Measurements from ENCODE around the gene SCN5A. TPM values are rescaled to one million over a fixed set of nuclear protein-coding genes. Genes with fewer than 3 reads are reported as not detected.

The SCN5A gene
- total and polyA plus RNA-seq, 2 experiments from 2014 or later: 10.2 to 10.6 TPM

DNA sequence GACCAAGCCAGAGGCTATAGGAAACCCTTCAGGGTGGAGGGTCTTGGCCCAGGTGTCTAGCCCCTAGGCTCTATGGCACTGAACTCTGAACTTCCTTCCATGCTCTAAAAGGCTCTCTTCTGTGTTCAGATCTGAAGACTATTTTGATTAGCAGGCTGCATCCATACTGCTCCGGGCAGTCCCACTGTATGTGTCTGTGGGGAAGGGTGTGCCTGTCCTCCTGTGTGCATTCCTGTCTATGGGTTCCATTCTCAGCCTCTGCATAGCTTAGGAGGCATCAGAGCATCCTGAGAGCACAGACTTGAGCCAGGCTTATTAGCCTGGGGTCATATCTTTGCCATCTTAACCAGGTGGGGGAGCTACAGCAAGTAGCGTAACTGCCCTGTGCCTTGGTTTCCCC, 115.3 kb downstream of the SCN5A start:
- DNase-seq (ENCODE audit: low spot score): no peak
- peaks cover 16% of the 10 kb centered on the region for H3K9me3 Mint-ChIP-seq
- no peak overlapping the region for H3K4me3 ChIP-seq
- H4K20me1 ChIP-seq (replicated peaks; ENCODE audit: insufficient read depth): no peaks in the 10 kb centered on the region; the same call in 1 of the 2 replicates
- H3K36me3 ChIP-seq (ENCODE audit: insufficient read depth): no peaks in the 10 kb centered on the region
- H3K27ac ChIP-seq (ENCODE audit: low read depth): no peak overlapping the region
- no peak overlapping the region for H3K27ac Mint-ChIP-seq
- H3F3A ChIP-seq (replicated peaks; ENCODE audit: low read depth): no peaks in the 10 kb centered on the region
- H3K4me3 Mint-ChIP-seq: no peak overlapping the region
- H3K4me2 ChIP-seq: no peak overlapping the region
- H3K36me3 Mint-ChIP-seq (ENCODE audit: low read depth): peaks cover 26% of the 10 kb centered on the region
- ATAC-seq: no peak
- H3K27me3 Mint-ChIP-seq (ENCODE audit: insufficient read depth, low read depth, poor library complexity): peaks cover 12% of the 10 kb centered on the region
- H3K4me1 ChIP-seq (ENCODE audit: insufficient read depth): peaks cover 6% of the 10 kb centered on the region; the same call in 1 of the 2 replicates
- H3K4me1 Mint-ChIP-seq: peaks cover 26% of the 10 kb centered on the region
- H3K27me3 ChIP-seq (ENCODE audit: insufficient read depth): no peaks in the 10 kb centered on the region
- H2AFZ ChIP-seq: no peak overlapping the region
- TF ChIP-seq, protein P1, sequence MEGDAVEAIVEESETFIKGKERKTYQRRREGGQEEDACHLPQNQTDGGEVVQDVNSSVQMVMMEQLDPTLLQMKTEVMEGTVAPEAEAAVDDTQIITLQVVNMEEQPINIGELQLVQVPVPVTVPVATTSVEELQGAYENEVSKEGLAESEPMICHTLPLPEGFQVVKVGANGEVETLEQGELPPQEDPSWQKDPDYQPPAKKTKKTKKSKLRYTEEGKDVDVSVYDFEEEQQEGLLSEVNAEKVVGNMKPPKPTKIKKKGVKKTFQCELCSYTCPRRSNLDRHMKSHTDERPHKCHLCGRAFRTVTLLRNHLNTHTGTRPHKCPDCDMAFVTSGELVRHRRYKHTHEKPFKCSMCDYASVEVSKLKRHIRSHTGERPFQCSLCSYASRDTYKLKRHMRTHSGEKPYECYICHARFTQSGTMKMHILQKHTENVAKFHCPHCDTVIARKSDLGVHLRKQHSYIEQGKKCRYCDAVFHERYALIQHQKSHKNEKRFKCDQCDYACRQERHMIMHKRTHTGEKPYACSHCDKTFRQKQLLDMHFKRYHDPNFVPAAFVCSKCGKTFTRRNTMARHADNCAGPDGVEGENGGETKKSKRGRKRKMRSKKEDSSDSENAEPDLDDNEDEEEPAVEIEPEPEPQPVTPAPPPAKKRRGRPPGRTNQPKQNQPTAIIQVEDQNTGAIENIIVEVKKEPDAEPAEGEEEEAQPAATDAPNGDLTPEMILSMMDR (conservative IDR thresholded peaks at IDR 0.05; ENCODE audit: low read depth in 2 of 2): peak in 1 of 2 experiments; percentile 21; a peak in 1 of 4 replicates
- TF ChIP-seq POLR2AphosphoS5 (IDR thresholded peaks at IDR 0.05; ENCODE audit: low read depth) (no peak), ZNF114 (CRISPR knock-in tag; IDR thresholded peaks at IDR 0.05) (no peak), EZH2phosphoT487 (IDR thresholded peaks at IDR 0.05; ENCODE audit: unreplicated experiment) (no peak), JUNB (IDR thresholded peaks at IDR 0.05; ENCODE audit: unreplicated experiment) (no peak), EZH2 (IDR thresholded peaks at IDR 0.05; ENCODE audit: low read depth, unreplicated experiment) (no peak)
- TF ChIP-seq, protein P2, sequence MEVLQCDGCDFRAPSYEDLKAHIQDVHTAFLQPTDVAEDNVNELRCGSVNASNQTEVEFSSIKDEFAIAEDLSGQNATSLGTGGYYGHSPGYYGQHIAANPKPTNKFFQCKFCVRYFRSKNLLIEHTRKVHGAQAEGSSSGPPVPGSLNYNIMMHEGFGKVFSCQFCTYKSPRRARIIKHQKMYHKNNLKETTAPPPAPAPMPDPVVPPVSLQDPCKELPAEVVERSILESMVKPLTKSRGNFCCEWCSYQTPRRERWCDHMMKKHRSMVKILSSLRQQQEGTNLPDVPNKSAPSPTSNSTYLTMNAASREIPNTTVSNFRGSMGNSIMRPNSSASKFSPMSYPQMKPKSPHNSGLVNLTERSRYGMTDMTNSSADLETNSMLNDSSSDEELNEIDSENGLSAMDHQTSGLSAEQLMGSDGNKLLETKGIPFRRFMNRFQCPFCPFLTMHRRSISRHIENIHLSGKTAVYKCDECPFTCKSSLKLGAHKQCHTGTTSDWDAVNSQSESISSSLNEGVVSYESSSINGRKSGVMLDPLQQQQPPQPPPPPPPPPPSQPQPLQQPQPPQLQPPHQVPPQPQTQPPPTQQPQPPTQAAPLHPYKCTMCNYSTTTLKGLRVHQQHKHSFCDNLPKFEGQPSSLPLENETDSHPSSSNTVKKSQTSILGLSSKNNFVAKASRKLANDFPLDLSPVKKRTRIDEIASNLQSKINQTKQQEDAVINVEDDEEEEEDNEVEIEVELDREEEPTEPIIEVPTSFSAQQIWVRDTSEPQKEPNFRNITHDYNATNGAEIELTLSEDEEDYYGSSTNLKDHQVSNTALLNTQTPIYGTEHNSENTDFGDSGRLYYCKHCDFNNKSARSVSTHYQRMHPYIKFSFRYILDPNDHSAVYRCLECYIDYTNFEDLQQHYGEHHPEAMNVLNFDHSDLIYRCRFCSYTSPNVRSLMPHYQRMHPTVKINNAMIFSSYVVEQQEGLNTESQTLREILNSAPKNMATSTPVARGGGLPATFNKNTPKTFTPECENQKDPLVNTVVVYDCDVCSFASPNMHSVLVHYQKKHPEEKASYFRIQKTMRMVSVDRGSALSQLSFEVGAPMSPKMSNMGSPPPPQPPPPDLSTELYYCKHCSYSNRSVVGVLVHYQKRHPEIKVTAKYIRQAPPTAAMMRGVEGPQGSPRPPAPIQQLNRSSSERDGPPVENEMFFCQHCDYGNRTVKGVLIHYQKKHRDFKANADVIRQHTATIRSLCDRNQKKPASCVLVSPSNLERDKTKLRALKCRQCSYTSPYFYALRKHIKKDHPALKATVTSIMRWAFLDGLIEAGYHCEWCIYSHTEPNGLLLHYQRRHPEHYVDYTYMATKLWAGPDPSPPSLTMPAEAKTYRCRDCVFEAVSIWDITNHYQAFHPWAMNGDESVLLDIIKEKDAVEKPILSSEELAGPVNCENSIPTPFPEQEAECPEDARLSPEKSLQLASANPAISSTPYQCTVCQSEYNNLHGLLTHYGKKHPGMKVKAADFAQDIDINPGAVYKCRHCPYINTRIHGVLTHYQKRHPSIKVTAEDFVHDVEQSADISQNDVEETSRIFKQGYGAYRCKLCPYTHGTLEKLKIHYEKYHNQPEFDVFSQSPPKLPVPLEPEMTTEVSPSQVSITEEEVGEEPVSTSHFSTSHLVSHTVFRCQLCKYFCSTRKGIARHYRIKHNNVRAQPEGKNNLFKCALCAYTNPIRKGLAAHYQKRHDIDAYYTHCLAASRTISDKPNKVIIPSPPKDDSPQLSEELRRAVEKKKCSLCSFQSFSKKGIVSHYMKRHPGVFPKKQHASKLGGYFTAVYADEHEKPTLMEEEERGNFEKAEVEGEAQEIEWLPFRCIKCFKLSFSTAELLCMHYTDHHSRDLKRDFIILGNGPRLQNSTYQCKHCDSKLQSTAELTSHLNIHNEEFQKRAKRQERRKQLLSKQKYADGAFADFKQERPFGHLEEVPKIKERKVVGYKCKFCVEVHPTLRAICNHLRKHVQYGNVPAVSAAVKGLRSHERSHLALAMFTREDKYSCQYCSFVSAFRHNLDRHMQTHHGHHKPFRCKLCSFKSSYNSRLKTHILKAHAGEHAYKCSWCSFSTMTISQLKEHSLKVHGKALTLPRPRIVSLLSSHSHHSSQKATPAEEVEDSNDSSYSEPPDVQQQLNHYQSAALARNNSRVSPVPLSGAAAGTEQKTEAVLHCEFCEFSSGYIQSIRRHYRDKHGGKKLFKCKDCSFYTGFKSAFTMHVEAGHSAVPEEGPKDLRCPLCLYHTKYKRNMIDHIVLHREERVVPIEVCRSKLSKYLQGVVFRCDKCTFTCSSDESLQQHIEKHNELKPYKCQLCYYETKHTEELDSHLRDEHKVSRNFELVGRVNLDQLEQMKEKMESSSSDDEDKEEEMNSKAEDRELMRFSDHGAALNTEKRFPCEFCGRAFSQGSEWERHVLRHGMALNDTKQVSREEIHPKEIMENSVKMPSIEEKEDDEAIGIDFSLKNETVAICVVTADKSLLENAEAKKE (CRISPR knock-in tag; IDR thresholded peaks at IDR 0.05): no peak
- TF ChIP-seq, protein P3, sequence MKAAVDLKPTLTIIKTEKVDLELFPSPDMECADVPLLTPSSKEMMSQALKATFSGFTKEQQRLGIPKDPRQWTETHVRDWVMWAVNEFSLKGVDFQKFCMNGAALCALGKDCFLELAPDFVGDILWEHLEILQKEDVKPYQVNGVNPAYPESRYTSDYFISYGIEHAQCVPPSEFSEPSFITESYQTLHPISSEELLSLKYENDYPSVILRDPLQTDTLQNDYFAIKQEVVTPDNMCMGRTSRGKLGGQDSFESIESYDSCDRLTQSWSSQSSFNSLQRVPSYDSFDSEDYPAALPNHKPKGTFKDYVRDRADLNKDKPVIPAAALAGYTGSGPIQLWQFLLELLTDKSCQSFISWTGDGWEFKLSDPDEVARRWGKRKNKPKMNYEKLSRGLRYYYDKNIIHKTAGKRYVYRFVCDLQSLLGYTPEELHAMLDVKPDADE (IDR thresholded peaks at IDR 0.05): no peak
- H3K79me2 ChIP-seq (replicated peaks; ENCODE audit: insufficient read depth): no peaks in the 10 kb centered on the region
- peaks cover 14% of the 10 kb centered on the region; the same call in 1 of the 2 replicates for H3K9me2 ChIP-seq (ENCODE audit: insufficient read depth)
